Caco-2 (cell line): Measurements from ENCODE around the gene RSL1D1. TPM values are rescaled to one million over a fixed set of nuclear protein-coding genes. Genes with fewer than 3 reads are reported as not detected.

Source experiments
- BruUV-seq: library from RNA; stranded (reverse); fragments of 400-500 nt; replicated peaks from 2 replicates; lab custom pipeline; 2021; lab: Mats Ljungman, UMichigan
- CTCF ChIA-PET: fragments of 300-600 bp; sonication (Branson Sonifier 250); formaldehyde crosslinking; loops from one replicate; lab custom pipeline; 2022; ENCODE audit warnings: antibody characterized with exemption; lab: Charles Lee
- POLR2A ChIA-PET: fragments of 300-600 bp; sonication (Branson Sonifier 250); formaldehyde crosslinking; loops from one replicate; lab custom pipeline; 2022; ENCODE audit warnings: antibody characterized with exemption; lab: Charles Lee
- DNase-seq, 2 experiments: peaks; one replicate each; pipeline versions ENCODE4 v3.0.0 to v3.0.0-alpha.2; 2020 to 2022
- H3K27me3 ChIP-seq: replicated peaks from 2 replicates; pipeline ENCODE4 v1.6.0; 2011; ENCODE audit warnings: low read length; ENCODE audit not compliant: control insufficient read depth, insufficient read depth
- H3K36me3 ChIP-seq: 2 replicates; pipeline ENCODE4 v1.5.1; 2011; ENCODE audit warnings: low read length; ENCODE audit not compliant: control insufficient read depth, insufficient read depth
- H3K4me1 ChIP-seq: fragments of 250-450 bp; sonication (Bioruptor Pico); 2 replicates; pipeline ENCODE4 v1.5.1; 2020; ENCODE audit warnings: mild to moderate bottlenecking
- H3K4me3 ChIP-seq: 2 replicates; pipeline ENCODE4 v1.5.1; 2011; ENCODE audit warnings: low read depth, mild to moderate bottlenecking, control low read depth, low read length
- H3K9me3 ChIP-seq: fragments of 250-450 bp; sonication (Bioruptor Pico); 2 replicates; pipeline ENCODE4 v1.5.1; 2020; ENCODE audit warnings: mild to moderate bottlenecking, moderate library complexity
- H3K27ac Mint-ChIP-seq: one replicate; pipeline ENCODE4 v1.8.0; 2022; ENCODE audit warnings: mixed read lengths; ENCODE audit not compliant: unreplicated experiment
- H3K27me3 Mint-ChIP-seq: one replicate; pipeline ENCODE4 v1.8.0; 2022; ENCODE audit warnings: mixed read lengths; ENCODE audit not compliant: insufficient read depth, unreplicated experiment
- H3K36me3 Mint-ChIP-seq: one replicate; pipeline ENCODE4 v1.8.0; 2022; ENCODE audit warnings: mild to moderate bottlenecking, mixed read lengths; ENCODE audit not compliant: insufficient read depth, unreplicated experiment
- H3K4me1 Mint-ChIP-seq: one replicate; pipeline ENCODE4 v1.8.0; 2022; ENCODE audit warnings: low read depth, mixed read lengths; ENCODE audit not compliant: unreplicated experiment
- H3K4me3 Mint-ChIP-seq: one replicate; pipeline ENCODE4 v1.8.0; 2022; ENCODE audit warnings: mild to moderate bottlenecking, moderate library complexity, mixed read lengths; ENCODE audit not compliant: unreplicated experiment
- H3K9me3 Mint-ChIP-seq: one replicate; pipeline ENCODE4 v1.8.0; 2022; ENCODE audit warnings: mixed read lengths; ENCODE audit not compliant: unreplicated experiment
- intact Hi-C: fragments of 100-400 bp; cut with micrococcal nuclease; formaldehyde crosslinking; loops from one replicate; pipeline ENCODE4 v1.10.0; 2022; ENCODE audit not compliant: unreplicated experiment
- total RNA-seq: library from RNA; stranded (reverse); gene quantifications from 2 replicates; pipeline ENCODE4 v1.2.3, GENCODE V29; 2022
- TF ChIP-seq, protein P1 (sequence below), 2 experiments: fragments of 200-600 bp in 1 of 2; IDR thresholded peaks; 1 replicate in 1 of 2; 2 replicates in 1 of 2; pipeline versions ENCODE4 v1.5.1 to v1.8.0; 2011 to 2022; ENCODE audit warnings: antibody characterized with exemption in 1 of 2, control low read depth in 1 of 2, inconsistent platforms in 1 of 2, low read depth in 1 of 2, low read length in 1 of 2, mild to moderate bottlenecking in 1 of 2, moderate library complexity in 1 of 2; ENCODE audit not compliant: insufficient read depth in 1 of 2, severe bottlenecking in 1 of 2, unreplicated experiment in 1 of 2

The RSL1D1 gene
- total RNA-seq, 1 experiment from 2014 or later, result 227 TPM

DNA sequence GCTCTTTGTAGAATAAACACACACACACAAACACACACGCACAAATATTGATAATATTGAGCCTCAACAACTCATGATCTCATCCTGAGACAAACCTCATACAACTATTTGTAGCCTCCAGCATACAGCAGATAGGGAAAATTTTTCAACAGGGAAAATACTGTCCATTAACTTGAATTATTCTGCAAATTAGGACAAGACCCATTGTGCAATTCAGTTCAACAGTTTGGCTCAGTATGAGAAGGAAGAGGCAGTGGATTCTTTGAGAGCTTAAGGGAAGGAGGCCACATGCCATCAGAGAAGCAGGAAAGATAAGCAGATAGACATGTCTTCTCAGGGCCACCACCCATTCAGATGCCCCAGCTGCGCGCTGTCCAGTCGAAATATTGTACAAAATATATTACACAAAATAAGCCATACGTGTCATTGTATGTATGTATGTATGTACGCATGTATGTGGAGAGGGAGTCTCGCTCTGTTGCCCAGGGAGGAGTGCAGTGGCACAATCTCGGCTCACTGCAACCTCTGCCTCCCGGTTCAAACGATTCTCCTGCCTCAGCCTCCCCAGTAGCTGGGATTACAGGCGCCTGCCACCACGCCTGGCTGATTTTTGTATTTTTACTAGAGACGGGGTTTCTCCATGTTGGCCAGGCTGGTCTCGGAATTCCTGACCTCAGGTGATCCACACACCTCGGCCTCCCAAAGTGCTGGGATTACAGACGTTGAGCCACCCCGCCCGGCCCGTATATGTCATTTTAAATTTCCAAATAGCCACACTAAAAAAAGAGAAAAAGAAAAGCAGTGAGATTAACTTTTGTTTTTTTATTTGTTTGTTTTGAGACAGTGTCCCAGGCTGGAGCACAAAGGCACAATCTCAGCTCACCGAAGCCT, 56.1 kb downstream of the RSL1D1 start:
- Mint-ChIP-seq H3K4me1 (peaks cover 26% of the 10 kb centered on the region), H3K36me3 (peaks cover 39% of the 10 kb centered on the region)

DNA sequence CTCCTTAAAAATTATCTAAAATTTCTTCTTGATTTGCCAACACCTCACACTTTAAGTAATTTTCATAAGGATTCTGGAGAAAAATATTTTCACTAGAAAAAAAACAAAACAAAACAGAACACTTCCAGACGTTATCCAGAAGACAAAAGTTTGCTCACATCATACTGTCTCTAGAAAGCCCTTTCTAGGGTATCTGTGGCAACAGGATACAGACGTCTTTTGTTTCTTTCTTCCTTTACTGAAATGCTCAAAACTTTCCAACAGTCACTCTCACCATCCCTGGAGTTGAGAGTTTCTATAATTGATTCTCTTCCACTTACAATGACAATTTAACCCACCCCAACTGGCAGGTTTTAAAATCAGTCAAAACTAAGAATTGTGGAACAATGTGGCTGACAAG, 56.9 kb downstream of the RSL1D1 start:
- H3K27ac Mint-ChIP-seq, result no peak overlapping the region
- TF ChIP-seq, protein P1, sequence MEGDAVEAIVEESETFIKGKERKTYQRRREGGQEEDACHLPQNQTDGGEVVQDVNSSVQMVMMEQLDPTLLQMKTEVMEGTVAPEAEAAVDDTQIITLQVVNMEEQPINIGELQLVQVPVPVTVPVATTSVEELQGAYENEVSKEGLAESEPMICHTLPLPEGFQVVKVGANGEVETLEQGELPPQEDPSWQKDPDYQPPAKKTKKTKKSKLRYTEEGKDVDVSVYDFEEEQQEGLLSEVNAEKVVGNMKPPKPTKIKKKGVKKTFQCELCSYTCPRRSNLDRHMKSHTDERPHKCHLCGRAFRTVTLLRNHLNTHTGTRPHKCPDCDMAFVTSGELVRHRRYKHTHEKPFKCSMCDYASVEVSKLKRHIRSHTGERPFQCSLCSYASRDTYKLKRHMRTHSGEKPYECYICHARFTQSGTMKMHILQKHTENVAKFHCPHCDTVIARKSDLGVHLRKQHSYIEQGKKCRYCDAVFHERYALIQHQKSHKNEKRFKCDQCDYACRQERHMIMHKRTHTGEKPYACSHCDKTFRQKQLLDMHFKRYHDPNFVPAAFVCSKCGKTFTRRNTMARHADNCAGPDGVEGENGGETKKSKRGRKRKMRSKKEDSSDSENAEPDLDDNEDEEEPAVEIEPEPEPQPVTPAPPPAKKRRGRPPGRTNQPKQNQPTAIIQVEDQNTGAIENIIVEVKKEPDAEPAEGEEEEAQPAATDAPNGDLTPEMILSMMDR (IDR thresholded peaks at IDR 0.05; ENCODE audit: insufficient read depth in 1 of 2, low read depth in 1 of 2, low read length in 1 of 2, severe bottlenecking in 1 of 2, unreplicated experiment in 1 of 2), result no peak
- Histone ChIP-seq H3K4me1 (peaks cover 23% of the 10 kb centered on the region), H3K4me3 (no peak overlapping the region), H3K9me3 (no peaks in the 10 kb centered on the region), H3K36me3 (peaks cover 1% of the 10 kb centered on the region; the same call in 1 of the 2 replicates), H3K27me3 (no peaks in the 10 kb centered on the region)
- BruUV-seq, result no TSS peak
- ChIA-PET CTCF (no interaction called here), POLR2A (no interaction called here)
- H3K27me3 Mint-ChIP-seq, result no peaks in the 10 kb centered on the region
- peaks cover 39% of the 10 kb centered on the region for H3K36me3 Mint-ChIP-seq
- intact Hi-C loops, result no loop called here
- no peak for DNase-seq
- no peak overlapping the region for H3K4me3 Mint-ChIP-seq
- no peaks in the 10 kb centered on the region for H3K9me3 Mint-ChIP-seq
- peaks cover 26% of the 10 kb centered on the region for H3K4me1 Mint-ChIP-seq

More for the DNA sequence above, 56.1 kb downstream of the RSL1D1 start:
- H3K27me3 Mint-ChIP-seq, result no peaks in the 10 kb centered on the region
- Histone ChIP-seq H3K27me3 (no peaks in the 10 kb centered on the region), H3K4me3 (peak overlapping the region; percentile 93), H3K36me3 (peaks cover 1% of the 10 kb centered on the region; the same call in 1 of the 2 replicates), H3K9me3 (no peaks in the 10 kb centered on the region), H3K4me1 (peaks cover 23% of the 10 kb centered on the region)
- BruUV-seq, result no TSS peak
- intact Hi-C loops, result loop anchor here (5.0 kb wide), 1 partner anchor 53 kb away; the partner anchor contains the start of gene TXNDC11
- DNase-seq, result no peak
- TF ChIP-seq, protein P1 (IDR thresholded peaks at IDR 0.05; ENCODE audit: insufficient read depth in 1 of 2, low read depth in 1 of 2, low read length in 1 of 2, severe bottlenecking in 1 of 2, unreplicated experiment in 1 of 2), result no peak
- ChIA-PET CTCF (no interaction called here), POLR2A (no interaction called here)
- H3K9me3 Mint-ChIP-seq, result no peaks in the 10 kb centered on the region
- peak overlapping the region; percentile 96 for H3K4me3 Mint-ChIP-seq
- no peak overlapping the region for H3K27ac Mint-ChIP-seq

DNA sequence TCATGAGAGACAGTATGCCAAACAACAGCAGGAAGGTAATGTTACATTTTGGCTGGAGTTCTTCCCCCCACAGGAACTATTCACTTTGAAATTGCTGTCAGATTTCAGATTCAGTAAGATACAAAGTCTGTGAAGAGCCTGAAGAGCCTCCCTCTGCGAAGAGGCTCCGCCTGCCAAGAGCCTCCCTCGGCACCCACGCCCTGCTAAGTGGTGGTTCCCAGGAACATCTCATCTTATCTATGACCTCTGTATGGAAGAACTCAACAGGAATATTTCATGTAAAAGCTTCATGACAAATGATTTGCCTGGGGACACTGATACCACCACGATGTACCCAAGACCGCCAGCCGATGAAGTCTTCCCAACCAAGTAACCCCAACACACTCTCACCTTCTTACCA, 57.5 kb downstream of the RSL1D1 start:
- ChIA-PET POLR2A (no interaction called here), CTCF (no interaction called here)
- Mint-ChIP-seq H3K27ac (no peak overlapping the region), H3K4me1 (peaks cover 24% of the 10 kb centered on the region), H3K4me3 (no peak overlapping the region), H3K27me3 (no peaks in the 10 kb centered on the region), H3K9me3 (no peaks in the 10 kb centered on the region), H3K36me3 (peaks cover 39% of the 10 kb centered on the region)
- no peak for DNase-seq
- no peak overlapping the region for H3K4me3 ChIP-seq
- peaks cover 22% of the 10 kb centered on the region for H3K4me1 ChIP-seq
- TF ChIP-seq, protein P1 (IDR thresholded peaks at IDR 0.05; ENCODE audit: insufficient read depth in 1 of 2, low read depth in 1 of 2, low read length in 1 of 2, severe bottlenecking in 1 of 2, unreplicated experiment in 1 of 2), result no peak
- no TSS peak for BruUV-seq
- H3K9me3 ChIP-seq, result no peaks in the 10 kb centered on the region
- intact Hi-C loops, result no loop called here
- peaks cover 1% of the 10 kb centered on the region; the same call in 1 of the 2 replicates for H3K36me3 ChIP-seq
- H3K27me3 ChIP-seq, result no peaks in the 10 kb centered on the region
